Choroid plexus epithelial cell (primary cell): Measurements from ENCODE around the gene KDM4C.

Experiments used
- DNase-seq: peaks from one replicate; pipeline ENCODE4 v3.0.0-alpha.2; 2010; ENCODE audit warnings: low read depth
- H3K4me3 ChIP-seq: 2 replicates; pipeline ENCODE4 v1.5.1; 2011; ENCODE audit warnings: low read depth, mild to moderate bottlenecking, control low read depth, low read length, moderate library complexity
- CTCF ChIP-seq: conservative IDR thresholded peaks from 2 replicates; pipeline ENCODE4 v1.5.1; 2011; ENCODE audit warnings: low read depth, mild to moderate bottlenecking, control low read depth, inconsistent platforms, low read length, moderate library complexity

Gene KDM4C

DNA sequence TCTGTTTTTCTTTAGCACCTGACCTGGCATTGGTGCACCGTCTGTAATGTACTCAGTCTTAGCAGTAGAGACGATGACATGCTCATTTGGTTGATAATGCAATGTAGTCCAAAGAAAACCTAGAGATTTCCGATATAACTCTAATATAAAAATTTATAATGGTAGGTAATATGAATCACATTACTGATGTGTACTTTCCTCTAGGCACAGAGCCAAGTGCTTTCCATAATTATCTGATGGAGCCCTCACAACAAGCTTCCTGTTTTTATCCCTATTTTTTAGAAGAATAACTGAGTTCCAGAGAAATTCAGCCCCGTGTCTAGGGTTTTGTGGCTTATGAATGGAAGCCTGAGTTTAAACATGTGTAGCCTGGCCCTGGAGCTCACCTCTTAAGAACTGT lies 53.7 kb downstream of the KDM4C start:
- peak; percentile 16 for DNase-seq
- no peak for TF ChIP-seq CTCF
- H3K4me3 ChIP-seq = no peak overlapping the region

GRCh38 chr9:6816581-6816980 lies 58.8 kb downstream of the KDM4C start:
- no peak overlapping the region for H3K4me3 ChIP-seq
- no peak for TF ChIP-seq CTCF
- DNase-seq = no peak

- DNase-seq = no peak
- H3K4me3 ChIP-seq = no peak overlapping the region
- no peak for TF ChIP-seq CTCF
Observed at GRCh38 chr9:6818292-6818922, 60.6 kb downstream of the KDM4C start.

DNA sequence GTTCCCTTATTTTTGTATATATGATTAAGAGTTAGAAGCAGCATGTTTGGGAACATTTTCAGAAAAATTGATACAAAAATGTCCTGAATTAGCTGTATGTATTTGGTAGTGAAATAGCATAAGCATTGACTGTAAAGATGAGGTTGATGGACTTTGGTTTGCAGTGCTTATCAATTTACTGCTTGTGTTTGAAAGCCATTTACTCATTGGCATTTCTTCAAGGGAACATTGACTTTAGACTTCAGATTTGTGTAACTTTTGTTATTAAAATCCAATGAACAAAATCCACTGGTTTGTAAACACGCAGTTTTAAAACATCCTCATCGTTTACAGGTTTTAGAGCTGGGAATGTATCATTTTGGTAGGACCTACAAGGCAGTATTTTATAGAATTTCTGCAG lies 61.3 kb downstream of the KDM4C start:
- DNase-seq = no peak
- TF ChIP-seq CTCF = no peak
- H3K4me3 ChIP-seq = no peak overlapping the region

DNA sequence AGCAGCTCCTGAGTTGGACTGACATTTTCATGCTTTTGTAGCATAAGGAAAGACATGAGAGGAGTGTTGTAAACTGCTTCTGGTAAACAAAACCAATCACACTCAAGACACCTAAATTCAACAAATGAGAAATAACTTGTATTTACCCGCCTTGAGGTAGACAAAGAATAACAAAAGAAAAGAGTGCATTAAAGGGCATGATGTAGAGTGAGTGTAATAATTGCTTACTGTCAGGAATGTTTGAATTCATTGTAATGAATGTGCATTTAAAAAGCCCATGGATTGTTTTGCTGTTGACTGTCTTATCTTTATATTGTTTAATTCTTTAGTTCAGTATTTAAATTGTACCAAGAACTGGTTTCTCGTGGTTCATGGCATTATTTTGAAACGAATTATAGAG lies 61.8 kb downstream of the KDM4C start:
- no peak for DNase-seq
- TF ChIP-seq CTCF = no peak
- H3K4me3 ChIP-seq = no peak overlapping the region

DNA sequence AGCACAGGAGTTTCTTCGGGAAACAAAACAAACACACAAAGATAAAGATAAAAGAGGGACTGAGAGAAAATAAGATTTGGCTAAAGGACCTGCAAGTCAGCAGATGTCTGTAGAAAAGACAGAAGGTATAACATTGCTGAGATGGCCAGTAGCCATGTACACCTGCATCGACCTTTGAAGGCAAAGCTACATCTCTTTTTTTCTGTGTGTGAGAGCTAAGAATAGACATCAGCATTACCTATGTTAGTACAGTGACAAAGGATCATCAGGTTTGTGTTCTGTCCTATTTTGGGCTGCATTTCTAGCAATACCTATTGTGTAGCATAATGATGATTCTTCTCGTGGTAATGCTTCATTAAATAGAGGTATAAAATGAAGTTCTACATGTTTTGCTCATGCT lies 64.9 kb downstream of the KDM4C start:
- DNase-seq = no peak
- TF ChIP-seq CTCF = no peak
- no peak overlapping the region for H3K4me3 ChIP-seq

- DNase-seq = peak; percentile 71
Observed at GRCh38 chr9:6827439-6828145, 69.8 kb downstream of the KDM4C start.

More at GRCh38 chr9:6827439-6828145, 69.8 kb downstream of the KDM4C start:
- H3K4me3 ChIP-seq = no peak overlapping the region
- TF ChIP-seq CTCF = peak; percentile 72
